ENCODE results near the gene POLH.
"Not testable (repeated sequence)": the region's sequence is repeated elsewhere in the genome, so short reads cannot be mapped to it uniquely, and the experiment has no call there.

POLH gene

DNA sequence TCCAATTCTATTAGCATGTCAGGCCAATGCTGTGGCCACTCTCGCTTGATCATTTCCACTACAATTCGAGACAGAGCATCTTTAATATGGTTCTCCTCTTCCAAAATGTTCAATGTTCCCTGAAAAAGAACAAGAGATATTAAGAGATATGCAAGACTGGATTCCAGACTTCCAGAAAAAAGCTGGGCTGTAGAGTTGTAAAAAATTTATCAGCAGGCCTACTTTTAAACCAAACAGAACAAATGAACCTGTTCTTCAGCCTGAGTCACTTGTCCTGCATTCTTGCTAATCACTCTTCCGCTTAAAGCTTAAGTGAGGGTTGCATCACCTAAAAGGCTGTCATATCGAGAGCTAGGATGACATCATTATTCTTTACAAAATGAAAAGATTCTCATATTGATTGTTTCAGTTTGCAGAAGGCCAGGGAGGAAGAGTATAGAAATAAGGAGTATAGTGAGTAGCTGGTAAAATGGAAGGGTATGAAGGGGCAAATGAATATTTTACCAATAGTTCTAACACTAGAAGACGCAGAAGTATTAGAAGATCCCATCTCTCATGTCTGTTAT lies 5.0 kb upstream of the POLH start:
- Histone ChIP-seq H3K27ac (ENCODE audit: low read depth in 2 of 2, low read length in 2 of 2) (no peak overlapping the region), H3K4me3 (ENCODE audit: low read length in 2 of 2) (no peak overlapping the region), H3K36me3 (ENCODE audit: control insufficient read depth in 2 of 2, insufficient read depth in 2 of 2, low read length in 2 of 2) (peaks cover 19 to 41% of the 10 kb centered on the region in 2 donors), H3K27me3 (ENCODE audit: control insufficient read depth in 2 of 2, insufficient read depth in 2 of 2, low read length in 2 of 2) (no peaks in the 10 kb centered on the region), H3K4me1 (ENCODE audit: control insufficient read depth in 2 of 2, insufficient read depth in 2 of 2, low read length in 2 of 2) (peaks cover 0 to 11% of the 10 kb centered on the region in 2 donors), H3K9me3 (ENCODE audit: control insufficient read depth in 2 of 2, low read length in 2 of 2) (no peaks in the 10 kb centered on the region), H3K9ac (ENCODE audit: low read depth in 1 of 2, low read length in 2 of 2) (no peak overlapping the region)

DNA sequence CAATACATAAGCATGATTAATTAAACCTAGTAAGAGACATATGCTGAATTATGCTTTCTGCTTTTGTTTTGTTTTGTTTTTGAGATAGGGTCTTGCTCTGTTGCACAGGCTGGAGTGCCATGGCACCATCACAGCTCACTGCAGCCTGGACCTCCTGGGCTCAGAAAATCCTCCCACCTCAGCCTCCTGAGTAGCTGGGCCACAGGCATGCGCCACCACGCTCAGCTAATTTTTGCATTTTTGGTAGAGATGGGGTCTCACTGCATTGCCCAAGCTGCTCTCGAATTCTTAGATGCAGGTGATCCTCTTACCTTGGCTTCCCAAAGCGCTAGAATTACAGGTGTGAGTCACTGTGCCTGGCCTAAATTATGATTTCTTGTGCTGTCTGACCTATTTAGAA lies 4.0 kb upstream of the POLH start:
- Histone ChIP-seq H3K9ac (ENCODE audit: low read depth in 1 of 2, low read length in 2 of 2) (no peak overlapping the region), H3K36me3 (ENCODE audit: control insufficient read depth in 2 of 2, insufficient read depth in 2 of 2, low read length in 2 of 2) (peaks cover 15 to 37% of the 10 kb centered on the region in 2 donors), H3K4me1 (ENCODE audit: control insufficient read depth in 2 of 2, insufficient read depth in 2 of 2, low read length in 2 of 2) (peaks cover 1 to 13% of the 10 kb centered on the region in 2 donors), H3K4me3 (ENCODE audit: low read length in 2 of 2) (no peak overlapping the region), H3K27me3 (ENCODE audit: control insufficient read depth in 2 of 2, insufficient read depth in 2 of 2, low read length in 2 of 2) (no peaks in the 10 kb centered on the region), H3K27ac (ENCODE audit: low read depth in 2 of 2, low read length in 2 of 2) (no peak overlapping the region), H3K9me3 (ENCODE audit: control insufficient read depth in 2 of 2, low read length in 2 of 2) (no peaks in the 10 kb centered on the region)

DNA sequence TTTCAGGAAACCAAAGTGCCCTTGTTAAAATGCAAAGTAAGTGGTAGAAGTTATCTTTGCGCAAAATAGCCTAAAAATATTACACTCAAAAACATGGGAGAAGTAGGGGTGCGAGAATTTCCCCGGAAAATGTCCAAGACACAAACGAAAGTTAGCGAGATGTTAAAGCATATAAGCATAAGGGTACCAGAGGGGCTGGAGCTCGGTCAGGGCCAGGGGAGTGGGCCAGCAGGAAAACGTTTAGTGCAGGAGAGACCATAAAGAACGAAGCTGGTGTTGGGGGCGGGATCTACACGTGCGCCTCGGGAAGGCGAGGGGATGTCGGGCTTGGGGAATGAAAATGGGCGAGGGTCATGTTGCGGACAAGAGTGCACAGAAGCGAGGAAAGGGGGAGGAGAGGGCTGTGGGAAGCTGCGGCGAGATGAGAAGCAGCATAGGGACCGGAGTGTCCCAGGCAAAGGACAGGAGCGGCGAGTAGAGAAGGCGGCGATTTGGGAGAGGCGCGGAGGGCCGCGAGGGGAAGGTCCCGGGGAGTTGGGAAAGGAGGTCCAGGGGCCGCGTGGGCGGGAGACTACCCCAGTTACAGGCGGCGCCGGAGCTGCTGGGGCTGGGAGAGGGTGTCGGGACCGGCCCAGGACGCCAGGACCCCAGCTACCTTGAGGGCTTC lies 747 bp upstream of the POLH start:
- Histone ChIP-seq H3K27me3 (ENCODE audit: control insufficient read depth in 2 of 2, insufficient read depth in 2 of 2, low read length in 2 of 2) (no peaks in the 10 kb centered on the region), H3K9me3 (ENCODE audit: control insufficient read depth in 2 of 2, low read length in 2 of 2) (no peaks in the 10 kb centered on the region), H3K36me3 (ENCODE audit: control insufficient read depth in 2 of 2, insufficient read depth in 2 of 2, low read length in 2 of 2) (peaks cover 6 to 28% of the 10 kb centered on the region in 2 donors), H3K9ac (ENCODE audit: low read depth in 1 of 2, low read length in 2 of 2) (peak overlapping the region; percentile 57 to 73), H3K4me1 (ENCODE audit: control insufficient read depth in 2 of 2, insufficient read depth in 2 of 2, low read length in 2 of 2) (peaks cover 4 to 17% of the 10 kb centered on the region in 2 donors), H3K27ac (ENCODE audit: low read depth in 2 of 2, low read length in 2 of 2) (peak overlapping the region in 1 of 2 donors; percentile 88), H3K4me3 (ENCODE audit: low read length in 2 of 2) (peak overlapping the region; percentile 91 to 97)

DNA sequence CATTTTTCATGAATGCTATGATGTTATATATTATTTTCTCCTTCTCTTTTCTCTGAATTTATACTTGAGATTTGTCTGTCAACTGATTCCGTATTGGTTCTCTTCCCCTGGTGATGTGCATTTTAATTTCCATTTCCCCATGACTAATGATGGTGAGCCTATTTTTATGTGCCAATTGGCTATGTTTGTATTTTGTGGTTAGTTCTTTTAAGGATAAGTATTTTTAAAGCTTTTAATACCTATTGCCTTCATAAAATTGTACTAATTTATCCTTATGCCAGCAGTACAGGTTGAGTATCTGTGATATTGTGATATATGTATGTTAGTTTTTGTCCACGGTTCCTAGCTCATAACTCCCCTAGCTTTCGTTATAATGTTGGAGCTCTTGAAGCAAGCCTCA lies 2.8 kb downstream of the POLH start:
- peaks cover 4 to 17% of the 10 kb centered on the region in 2 donors for H3K4me1 ChIP-seq (ENCODE audit: control insufficient read depth in 2 of 2, insufficient read depth in 2 of 2, low read length in 2 of 2)
- no peak overlapping the region for H3K4me3 ChIP-seq (ENCODE audit: low read length in 2 of 2)
- no peaks in the 10 kb centered on the region for H3K9me3 ChIP-seq (ENCODE audit: control insufficient read depth in 2 of 2, low read length in 2 of 2)
- H3K27me3 ChIP-seq (ENCODE audit: control insufficient read depth in 2 of 2, insufficient read depth in 2 of 2, low read length in 2 of 2), result no peaks in the 10 kb centered on the region
- H3K27ac ChIP-seq (ENCODE audit: low read depth in 2 of 2, low read length in 2 of 2), result no peak overlapping the region
- no peak overlapping the region for H3K9ac ChIP-seq (ENCODE audit: low read depth in 1 of 2, low read length in 2 of 2)
- peaks cover 4 to 9% of the 10 kb centered on the region in 2 donors for H3K36me3 ChIP-seq (ENCODE audit: control insufficient read depth in 2 of 2, insufficient read depth in 2 of 2, low read length in 2 of 2)

DNA sequence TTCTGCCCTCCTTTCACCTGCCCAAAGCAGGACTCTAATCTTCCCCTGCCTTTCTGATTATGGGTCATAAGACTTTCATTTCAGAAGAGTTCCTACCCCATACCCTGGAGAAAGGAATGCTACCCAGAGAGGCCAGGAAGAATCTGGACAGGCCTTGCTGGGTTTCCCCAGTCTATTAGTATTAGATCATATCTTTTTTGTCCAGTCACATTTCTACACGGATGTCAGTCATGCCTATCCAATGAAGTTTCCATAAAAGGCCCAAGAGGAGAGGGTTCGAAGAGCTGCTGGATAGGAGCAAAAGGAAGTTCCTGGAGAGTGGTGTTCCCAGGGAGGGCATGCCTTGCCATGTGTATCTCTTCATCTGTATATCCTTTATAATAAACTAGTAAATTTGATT lies 3.2 kb downstream of the POLH start:
- H3K27ac ChIP-seq (ENCODE audit: low read depth in 2 of 2, low read length in 2 of 2), result no peak overlapping the region
- no peak overlapping the region for H3K9ac ChIP-seq (ENCODE audit: low read depth in 1 of 2, low read length in 2 of 2)
- no peaks in the 10 kb centered on the region for H3K27me3 ChIP-seq (ENCODE audit: control insufficient read depth in 2 of 2, insufficient read depth in 2 of 2, low read length in 2 of 2)

DNA sequence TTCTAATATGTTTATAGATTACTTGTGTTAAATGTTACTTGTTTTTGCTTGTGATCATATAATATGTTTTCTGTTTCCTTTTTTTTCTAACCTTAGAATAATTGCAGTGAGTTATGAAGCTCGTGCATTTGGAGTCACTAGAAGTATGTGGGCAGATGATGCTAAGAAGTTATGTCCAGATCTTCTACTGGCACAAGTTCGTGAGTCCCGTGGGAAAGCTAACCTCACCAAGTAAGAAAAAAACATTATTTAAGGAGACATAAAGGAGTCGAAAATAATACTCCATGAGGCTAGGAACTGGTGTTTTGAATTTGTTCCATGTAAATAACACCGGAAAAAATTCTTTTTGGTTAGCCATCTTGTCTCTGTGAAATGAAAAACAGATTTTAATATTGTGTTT lies 6.9 kb downstream of the POLH start:
- Histone ChIP-seq H3K27me3 (ENCODE audit: control insufficient read depth in 2 of 2, insufficient read depth in 2 of 2, low read length in 2 of 2) (no peaks in the 10 kb centered on the region), H3K4me1 (ENCODE audit: control insufficient read depth in 2 of 2, insufficient read depth in 2 of 2, low read length in 2 of 2) (no peaks in the 10 kb centered on the region), H3K4me3 (ENCODE audit: low read length in 2 of 2) (no peak overlapping the region), H3K9me3 (ENCODE audit: control insufficient read depth in 2 of 2, low read length in 2 of 2) (no peaks in the 10 kb centered on the region), H3K27ac (ENCODE audit: low read depth in 2 of 2, low read length in 2 of 2) (no peak overlapping the region), H3K36me3 (ENCODE audit: control insufficient read depth in 2 of 2, insufficient read depth in 2 of 2, low read length in 2 of 2) (peaks cover 25 to 26% of the 10 kb centered on the region in 2 donors), H3K9ac (ENCODE audit: low read depth in 1 of 2, low read length in 2 of 2) (no peak overlapping the region)

More for the DNA sequence above, 3.2 kb downstream of the POLH start:
- Histone ChIP-seq H3K4me1 (ENCODE audit: control insufficient read depth in 2 of 2, insufficient read depth in 2 of 2, low read length in 2 of 2) (peaks cover 4 to 17% of the 10 kb centered on the region in 2 donors), H3K9me3 (ENCODE audit: control insufficient read depth in 2 of 2, low read length in 2 of 2) (no peaks in the 10 kb centered on the region), H3K36me3 (ENCODE audit: control insufficient read depth in 2 of 2, insufficient read depth in 2 of 2, low read length in 2 of 2) (peaks cover 8 to 9% of the 10 kb centered on the region in 2 donors), H3K4me3 (ENCODE audit: low read length in 2 of 2) (no peak overlapping the region)

DNA sequence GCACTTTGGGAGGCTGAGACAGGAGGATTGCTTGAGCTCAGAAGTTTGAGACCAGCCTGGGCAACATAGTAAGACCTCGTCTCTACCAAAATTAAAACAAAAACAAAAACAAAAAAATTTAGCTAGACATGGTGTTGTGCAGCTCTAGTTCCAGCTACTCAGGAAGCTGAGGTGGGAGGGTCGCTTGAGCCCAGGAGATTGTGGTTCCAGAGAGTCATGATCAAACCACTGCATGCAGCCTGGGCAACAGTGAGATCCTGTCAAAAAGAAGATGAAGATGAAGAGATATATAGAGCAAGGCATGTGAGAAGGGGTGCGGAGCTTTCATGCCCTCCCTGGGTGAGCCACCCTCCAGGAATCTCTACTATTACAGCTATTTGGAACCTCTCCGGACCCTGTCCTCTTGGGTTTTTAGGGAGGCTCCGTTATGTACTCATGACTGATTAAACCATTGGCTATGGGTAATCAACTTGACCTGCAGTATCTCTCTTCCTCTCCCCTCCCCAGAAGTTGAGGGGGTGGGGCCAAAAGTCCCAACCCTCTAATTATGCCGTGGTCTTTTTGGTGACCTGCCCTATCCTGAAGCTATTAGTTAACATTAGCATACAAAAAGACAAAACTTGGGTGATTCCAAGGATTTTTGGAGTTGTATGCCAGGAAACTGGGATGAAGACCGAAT lies 9.0 kb downstream of the POLH start:
- Histone ChIP-seq H3K27ac (ENCODE audit: low read depth in 2 of 2, low read length in 2 of 2) (no peak overlapping the region), H3K36me3 (ENCODE audit: control insufficient read depth in 2 of 2, insufficient read depth in 2 of 2, low read length in 2 of 2) (peaks cover 25 to 34% of the 10 kb centered on the region in 2 donors)

DNA sequence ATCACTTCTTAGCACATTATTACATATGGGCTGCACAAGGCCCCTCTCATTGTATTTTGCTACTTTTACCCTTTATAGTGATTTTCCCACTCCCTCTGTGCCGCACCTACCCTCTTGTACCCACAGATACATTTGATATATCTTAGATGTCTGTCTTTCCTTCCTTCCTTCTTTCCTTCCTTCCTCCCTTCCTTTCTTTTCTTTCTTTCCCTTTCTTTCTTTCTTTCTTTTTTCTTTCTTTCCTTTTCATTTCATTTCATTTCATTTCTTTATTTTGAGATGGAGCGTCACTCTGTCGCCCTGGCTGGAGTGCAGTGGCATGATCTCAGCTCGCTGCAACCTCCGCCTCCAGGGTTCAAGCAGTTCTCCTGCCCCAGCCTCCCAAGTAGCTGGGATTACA lies 12.2 kb downstream of the POLH start:
- Histone ChIP-seq H3K27me3 (ENCODE audit: control insufficient read depth in 2 of 2, insufficient read depth in 2 of 2, low read length in 2 of 2) (no peaks in the 10 kb centered on the region), H3K36me3 (ENCODE audit: control insufficient read depth in 2 of 2, insufficient read depth in 2 of 2, low read length in 2 of 2) (peaks cover 16 to 35% of the 10 kb centered on the region in 2 donors), H3K4me3 (ENCODE audit: low read length in 2 of 2) (no peak overlapping the region), H3K4me1 (ENCODE audit: control insufficient read depth in 2 of 2, insufficient read depth in 2 of 2, low read length in 2 of 2) (no peaks in the 10 kb centered on the region), H3K9ac (ENCODE audit: low read depth in 1 of 2, low read length in 2 of 2) (no peak overlapping the region), H3K27ac (ENCODE audit: low read depth in 2 of 2, low read length in 2 of 2) (no peak overlapping the region), H3K9me3 (ENCODE audit: control insufficient read depth in 2 of 2, low read length in 2 of 2) (no peaks in the 10 kb centered on the region)

More for the DNA sequence above, 9.0 kb downstream of the POLH start:
- H3K9me3 ChIP-seq (ENCODE audit: control insufficient read depth in 2 of 2, low read length in 2 of 2), result no peaks in the 10 kb centered on the region
- no peak overlapping the region for H3K9ac ChIP-seq (ENCODE audit: low read depth in 1 of 2, low read length in 2 of 2)
- no peaks in the 10 kb centered on the region for H3K4me1 ChIP-seq (ENCODE audit: control insufficient read depth in 2 of 2, insufficient read depth in 2 of 2, low read length in 2 of 2)
- H3K27me3 ChIP-seq (ENCODE audit: control insufficient read depth in 2 of 2, insufficient read depth in 2 of 2, low read length in 2 of 2), result no peaks in the 10 kb centered on the region
- no peak overlapping the region for H3K4me3 ChIP-seq (ENCODE audit: low read length in 2 of 2)

DNA sequence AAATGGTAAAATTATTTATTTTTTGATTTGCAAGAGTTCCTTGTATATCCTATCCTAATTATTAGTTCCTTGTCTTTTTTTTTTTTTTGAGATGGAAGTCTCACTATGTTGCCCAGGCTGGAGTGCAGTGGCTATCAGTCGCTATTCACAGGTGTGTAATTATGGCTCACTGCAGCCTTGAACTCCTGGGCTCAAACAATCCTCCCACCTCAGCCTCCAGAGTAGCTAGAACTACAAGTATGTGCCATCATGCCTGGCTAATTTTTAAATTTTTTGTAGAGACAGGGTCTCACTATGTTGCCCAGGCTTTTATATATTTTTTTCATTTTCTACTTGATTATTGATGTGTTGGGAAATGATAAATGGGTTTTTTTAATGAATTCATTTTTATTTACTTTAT lies 13.6 kb downstream of the POLH start:
- peaks cover 12 to 26% of the 10 kb centered on the region in 2 donors for H3K36me3 ChIP-seq (ENCODE audit: control insufficient read depth in 2 of 2, insufficient read depth in 2 of 2, low read length in 2 of 2)
- not testable (repeated sequence) for H3K4me1 ChIP-seq (ENCODE audit: control insufficient read depth in 2 of 2, insufficient read depth in 2 of 2, low read length in 2 of 2); H3K9ac ChIP-seq (ENCODE audit: low read depth in 1 of 2, low read length in 2 of 2); H3K4me3 ChIP-seq (ENCODE audit: low read length in 2 of 2); H3K27ac ChIP-seq (ENCODE audit: low read depth in 2 of 2, low read length in 2 of 2); H3K9me3 ChIP-seq (ENCODE audit: control insufficient read depth in 2 of 2, low read length in 2 of 2); H3K27me3 ChIP-seq (ENCODE audit: control insufficient read depth in 2 of 2, insufficient read depth in 2 of 2, low read length in 2 of 2)

DNA sequence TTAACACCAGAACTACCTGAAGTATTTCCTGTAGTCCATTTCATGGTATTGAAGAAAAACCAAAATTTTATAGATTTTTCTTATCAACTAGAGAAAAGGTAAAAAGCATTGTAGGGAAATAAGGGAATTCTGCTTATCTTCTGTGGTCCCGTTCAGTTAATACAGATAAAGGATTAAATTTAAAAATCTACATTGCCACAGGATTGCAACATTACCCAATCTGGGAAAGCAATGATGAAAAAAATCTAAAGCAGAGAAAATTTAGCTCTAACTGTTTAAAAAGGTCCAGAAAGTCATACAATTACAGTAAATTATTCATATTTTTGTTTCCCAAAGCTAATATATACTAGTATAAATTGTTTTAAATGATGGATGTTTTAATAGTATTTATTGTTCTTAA lies 18.0 kb downstream of the POLH start:
- H3K9me3 ChIP-seq (ENCODE audit: control insufficient read depth in 2 of 2, low read length in 2 of 2), result no peaks in the 10 kb centered on the region
- no peak overlapping the region for H3K9ac ChIP-seq (ENCODE audit: low read depth in 1 of 2, low read length in 2 of 2)
- no peak overlapping the region for H3K27ac ChIP-seq (ENCODE audit: low read depth in 2 of 2, low read length in 2 of 2)
- peaks cover 4 to 14% of the 10 kb centered on the region in 2 donors for H3K36me3 ChIP-seq (ENCODE audit: control insufficient read depth in 2 of 2, insufficient read depth in 2 of 2, low read length in 2 of 2)
- no peak overlapping the region for H3K4me3 ChIP-seq (ENCODE audit: low read length in 2 of 2)
- H3K4me1 ChIP-seq (ENCODE audit: control insufficient read depth in 2 of 2, insufficient read depth in 2 of 2, low read length in 2 of 2), result no peaks in the 10 kb centered on the region
- no peaks in the 10 kb centered on the region for H3K27me3 ChIP-seq (ENCODE audit: control insufficient read depth in 2 of 2, insufficient read depth in 2 of 2, low read length in 2 of 2)

All from mucosa of rectum (tissue), 2 donors.